OCI-LY7 (cell line): ENCODE measurements around the gene ROCK1.

Source experiments
- CTCF ChIP-seq: fragments of 200-600 bp; sonication (generic); conservative IDR thresholded peaks from 2 replicates; pipeline ENCODE4 v1.5.1; 2014; ENCODE audit warnings: mild to moderate bottlenecking, antibody characterized with exemption, low read length, moderate library complexity, mixed read lengths
- EZH2phosphoT487 ChIP-seq: fragments of 200-600 bp; sonication (generic); IDR thresholded peaks from 2 replicates; pipeline ENCODE4 v1.6.1; 2018; ENCODE audit warnings: low read depth, borderline replicate concordance, mild to moderate bottlenecking, mixed run types, antibody characterized with exemption, low read length, moderate library complexity, mixed read lengths

DNA sequence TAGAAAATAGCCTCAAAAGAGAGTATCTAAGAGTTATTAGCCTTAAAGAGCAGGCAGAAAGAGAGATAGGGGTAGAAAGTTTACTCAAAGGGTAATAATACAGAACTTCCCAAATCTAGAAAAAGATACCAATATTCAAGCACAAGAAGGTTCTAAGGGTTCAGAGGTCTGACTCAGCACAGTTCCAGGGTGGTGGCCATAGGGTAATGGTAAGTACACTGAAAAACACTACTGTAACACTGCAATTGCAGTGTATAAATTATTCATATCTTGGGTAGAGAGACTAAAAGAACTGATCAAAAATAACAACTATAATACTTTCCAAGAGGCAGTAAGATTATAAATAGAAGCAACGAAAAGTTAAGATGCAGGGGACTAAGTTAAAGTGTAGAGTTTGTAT lies 115.2 kb downstream of the ROCK1 start:
- TF ChIP-seq CTCF (no peak), EZH2phosphoT487 (no peak)
